ENCODE results near the gene PREX1.

GRCh38 chr20:48844996-48845395 is 17.2 kb upstream of the PREX1 start:
- no peak for TF ChIP-seq CTCF (IDR thresholded peaks at IDR 0.05)
- TF ChIP-seq POLR2A (IDR thresholded peaks at IDR 0.05): no peak

All from prostate gland (tissue), 2 donors.